Trophoblast cell (in vitro differentiated cells and primary cell): ENCODE data around the gene DVL2.

Experiments
- DNase-seq, 2 donors: peaks; one replicate each; pipeline ENCODE4 v3.0.0-alpha.2; 2016
- H2AFZ ChIP-seq: 2 replicates; pipeline ENCODE4 v1.6.1; 2013; ENCODE audit warnings: low read length, moderate library complexity, mild to moderate bottlenecking; ENCODE audit not compliant: insufficient read depth, poor library complexity
- H2AK5ac ChIP-seq: 2 replicates; pipeline ENCODE4 v1.6.1; 2013; ENCODE audit warnings: mild to moderate bottlenecking, low read length
- H2BK120ac ChIP-seq: 2 replicates; pipeline ENCODE4 v1.6.1; 2013; ENCODE audit warnings: low read length, mild to moderate bottlenecking, moderate library complexity; ENCODE audit not compliant: insufficient read depth, poor library complexity
- H2BK12ac ChIP-seq: 2 replicates; pipeline ENCODE4 v1.6.1; 2013; ENCODE audit warnings: mild to moderate bottlenecking, low read length, moderate library complexity
- H2BK5ac ChIP-seq: 2 replicates; pipeline ENCODE4 v1.6.1; 2013; ENCODE audit warnings: low read length, low read depth, moderate library complexity, mild to moderate bottlenecking; ENCODE audit not compliant: poor library complexity
- H3K14ac ChIP-seq: 2 replicates; pipeline ENCODE4 v1.6.1; 2013; ENCODE audit warnings: mild to moderate bottlenecking, low read length
- H3K18ac ChIP-seq: 2 replicates; pipeline ENCODE4 v1.6.1; 2013; ENCODE audit warnings: mild to moderate bottlenecking, low read length
- H3K23ac ChIP-seq: 2 replicates; pipeline ENCODE4 v1.6.1; 2013; ENCODE audit warnings: low read length
- H3K27ac ChIP-seq: 2 replicates; pipeline ENCODE4 v1.5.1; 2013; ENCODE audit warnings: low read depth, mild to moderate bottlenecking, inconsistent platforms, low read length, moderate library complexity
- H3K27me3 ChIP-seq: 2 replicates; pipeline ENCODE4 v1.6.1; 2013; ENCODE audit warnings: inconsistent platforms, mild to moderate bottlenecking, low read length, moderate library complexity; ENCODE audit not compliant: insufficient read depth
- H3K36me3 ChIP-seq, 2 experiments: 1 replicate in 1 of 2; 2 replicates in 1 of 2; pipeline ENCODE4 v1.6.1; 2013; ENCODE audit warnings: low read length in 2 of 2, mild to moderate bottlenecking in 2 of 2, moderate library complexity in 1 of 2; ENCODE audit not compliant: insufficient read depth in 2 of 2, control insufficient read depth in 1 of 2
- H3K4ac ChIP-seq: 2 replicates; pipeline ENCODE4 v1.6.1; 2013; ENCODE audit warnings: low read depth, mild to moderate bottlenecking, low read length, moderate library complexity
- H3K4me1 ChIP-seq, 2 experiments: 1 replicate in 1 of 2; 2 replicates in 1 of 2; pipeline ENCODE4 v1.6.1; 2013; ENCODE audit warnings: low read length in 2 of 2, mild to moderate bottlenecking in 2 of 2, moderate library complexity in 1 of 2; ENCODE audit not compliant: insufficient read depth in 2 of 2, control insufficient read depth in 1 of 2
- H3K4me2 ChIP-seq: 2 replicates; pipeline ENCODE4 v1.6.1; 2013; ENCODE audit warnings: inconsistent platforms, mild to moderate bottlenecking, low read length, moderate library complexity
- H3K4me3 ChIP-seq: 2 replicates; pipeline ENCODE4 v1.5.1; 2013; ENCODE audit warnings: mild to moderate bottlenecking, low read depth, low read length, inconsistent platforms
- H3K79me1 ChIP-seq: one replicate; pipeline ENCODE4 v1.6.1; 2013; ENCODE audit warnings: low read length
- H3K79me2 ChIP-seq: 2 replicates; pipeline ENCODE4 v1.6.1; 2013; ENCODE audit warnings: low read length, mild to moderate bottlenecking; ENCODE audit not compliant: control insufficient read depth, insufficient read depth, poor library complexity
- H3K9ac ChIP-seq: 2 replicates; pipeline ENCODE4 v1.6.1; 2013; ENCODE audit warnings: mild to moderate bottlenecking, low read length
- H3K9me3 ChIP-seq: 2 replicates; pipeline ENCODE4 v1.6.1; 2013; ENCODE audit warnings: low read depth, mild to moderate bottlenecking, control low read depth, inconsistent platforms, low read length; ENCODE audit not compliant: insufficient read depth
- H4K12ac ChIP-seq: 2 replicates; pipeline ENCODE4 v1.6.1; 2013; ENCODE audit warnings: low read depth, mild to moderate bottlenecking, low read length, moderate library complexity
- H4K8ac ChIP-seq: 2 replicates; pipeline ENCODE4 v1.6.1; 2013; ENCODE audit warnings: low read depth, mild to moderate bottlenecking, low read length, moderate library complexity
- H4K91ac ChIP-seq: one replicate; pipeline ENCODE4 v1.6.1; 2013; ENCODE audit warnings: low read depth, mild to moderate bottlenecking, low read length, moderate library complexity
- WGBS: extraction: QIAGEN DNeasy Blood & Tissue Kit; methylation state at CpG from one replicate; pipeline ENCODE4 v1.1.7; 2013; ENCODE audit warnings: missing lambda C conversion rate; ENCODE audit not compliant: insufficient read length, insufficient coverage; ENCODE audit errors: extremely low coverage; 5-methylcytosine and 5-hydroxymethylcytosine counted together

DVL2 gene

GRCh38 chr17:7263801-7264078 is 29.4 kb upstream of the DVL2 start:
- Histone ChIP-seq H3K4me3 (no peak overlapping the region), H3K79me2 (peaks cover 25% of the 10 kb centered on the region), H3K4ac (no peak overlapping the region), H3K27me3 (no peaks in the 10 kb centered on the region), H2AK5ac (no peak overlapping the region), H2BK12ac (no peak overlapping the region), H4K8ac (peak overlapping the region; percentile 47), H3K27ac (peak overlapping the region; percentile 84), H3K79me1 (peaks cover 28% of the 10 kb centered on the region), H4K12ac (peak overlapping the region; percentile 14), H3K18ac (no peak overlapping the region), H3K14ac (no peak overlapping the region), H4K91ac (peak overlapping the region; percentile 40), H3K23ac (no peak overlapping the region), H2BK120ac (no peak overlapping the region), H2BK5ac (no peak overlapping the region), H3K4me2 (peak overlapping the region; percentile 68), H3K9me3 (peaks cover 2% of the 10 kb centered on the region), H3K4me1 (peaks cover 10 to 17% of the 10 kb centered on the region in 2 experiments), H2AFZ (no peak overlapping the region), H3K9ac (no peak overlapping the region), H3K36me3 (peaks cover 11 to 12% of the 10 kb centered on the region in 2 experiments)
- no peak for DNase-seq
- no CpG with 5 or more reads among the region's 4 CpGs for WGBS

- Histone ChIP-seq H4K8ac (peak overlapping the region; percentile 47), H3K4ac (peak overlapping the region; percentile 86), H3K27ac (peak overlapping the region; percentile 84), H3K27me3 (no peaks in the 10 kb centered on the region), H4K91ac (peak overlapping the region; percentile 92), H2BK12ac (peak overlapping the region; percentile 33), H3K79me1 (peaks cover 28% of the 10 kb centered on the region), H3K79me2 (peaks cover 25% of the 10 kb centered on the region), H2AK5ac (peak overlapping the region; percentile 81), H3K36me3 (peaks cover 11 to 18% of the 10 kb centered on the region in 2 experiments), H3K4me1 (peaks cover 10 to 17% of the 10 kb centered on the region in 2 experiments), H3K4me3 (peak overlapping the region; percentile 87), H3K23ac (peak overlapping the region; percentile 37), H2AFZ (peak overlapping the region; percentile 69), H3K4me2 (peak overlapping the region; percentile 68), H2BK120ac (peak overlapping the region; percentile 70), H3K14ac (peak overlapping the region; percentile 84), H4K12ac (peak overlapping the region; percentile 57), H3K18ac (peak overlapping the region; percentile 78), H3K9me3 (peaks cover 2% of the 10 kb centered on the region), H3K9ac (peak overlapping the region; percentile 71), H2BK5ac (peak overlapping the region; percentile 87)
- DNase-seq, result peak; percentile 65 to 68
- WGBS, result no CpG with 5 or more reads among the region's 26 CpGs
Observed at GRCh38 chr17:7262935-7263800, 28.9 kb upstream of the DVL2 start.

- Histone ChIP-seq H3K4me2 (peak within 1 kb of the TSS; percentile 68), H3K4ac (peak within 1 kb of the TSS; percentile 88)
- no CpG with 5 or more reads among the region's 64 CpGs for WGBS
Observed at GRCh38 chr17:7262192-7262934, 28.0 kb upstream of the DVL2 start, which contains the start of gene CLDN7. Gene CLDN7 (minus strand): TSS chr17:7262478. CDS start chr17:7262043, 435 bp downstream.

More at GRCh38 chr17:7262192-7262934, 28.0 kb upstream of the DVL2 start, which contains the start of gene CLDN7:
- peak within 1 kb of the TSS; percentile 81 for H2BK120ac ChIP-seq
- peaks cover 2% of the 10 kb centered on the region for H3K9me3 ChIP-seq
- peak within 1 kb of the TSS; percentile 47 for H2BK12ac ChIP-seq
- H3K79me2 ChIP-seq, result peaks cover 25% of the 10 kb centered on the region
- H3K79me1 ChIP-seq, result peaks cover 28% of the 10 kb centered on the region
- peak within 1 kb of the TSS; percentile 84 for H3K14ac ChIP-seq
- H2BK5ac ChIP-seq, result peak within 1 kb of the TSS; percentile 87
- peak within 1 kb of the TSS; percentile 87 for H3K4me3 ChIP-seq
- H2AFZ ChIP-seq, result peak within 1 kb of the TSS; percentile 69
- peak within 1 kb of the TSS; percentile 84 for H3K27ac ChIP-seq
- no peaks in the 10 kb centered on the region for H3K27me3 ChIP-seq
- DNase-seq, result peak; percentile 82 to 85
- peaks cover 10 to 17% of the 10 kb centered on the region in 2 experiments for H3K4me1 ChIP-seq
- H3K9ac ChIP-seq, result peak within 1 kb of the TSS; percentile 79
- H4K8ac ChIP-seq, result peak within 1 kb of the TSS; percentile 61
- H4K91ac ChIP-seq, result peak within 1 kb of the TSS; percentile 92
- H3K23ac ChIP-seq, result peak within 1 kb of the TSS; percentile 37
- H4K12ac ChIP-seq, result peak within 1 kb of the TSS; percentile 72
- peak within 1 kb of the TSS; percentile 78 for H3K18ac ChIP-seq
- peak within 1 kb of the TSS; percentile 81 for H2AK5ac ChIP-seq
- peaks cover 14 to 20% of the 10 kb centered on the region in 2 experiments for H3K36me3 ChIP-seq
